Measurements from ENCODE around the gene TRAF1.

The TRAF1 gene

GRCh38 chr9:120901755-120902568 is 24.6 kb downstream of the TRAF1 start:
- H3K27ac ChIP-seq (ENCODE audit: low read depth, low read length), result peak overlapping the region; percentile 95
- no peak for TF ChIP-seq EZH2phosphoT487 (conservative IDR thresholded peaks at IDR 0.05; ENCODE audit: low read length)
- TF ChIP-seq CTCF (IDR thresholded peaks at IDR 0.05; ENCODE audit: insufficient read depth, low read length, poor library complexity, severe bottlenecking), result no peak
- H3K4me2 ChIP-seq (ENCODE audit: low read depth, low read length, poor library complexity, severe bottlenecking), result peak overlapping the region; percentile 47

GRCh38 chr9:120900824-120901223 is 25.8 kb downstream of the TRAF1 start:
- H3K9me2 ChIP-seq (replicated peaks; ENCODE audit: insufficient read depth, low read length), result no peaks in the 10 kb centered on the region
- no peaks in the 10 kb centered on the region for H4K20me1 ChIP-seq (ENCODE audit: low read depth, low read length)
- H3F3A ChIP-seq (ENCODE audit: insufficient read depth), result peaks cover 35% of the 10 kb centered on the region
- no peak overlapping the region for H3K4me3 ChIP-seq (ENCODE audit: insufficient read depth, low read length, poor library complexity, severe bottlenecking)
- no peaks in the 10 kb centered on the region for H3K9me3 ChIP-seq (ENCODE audit: insufficient read depth, low read length)
- TF ChIP-seq EZH2phosphoT487 (conservative IDR thresholded peaks at IDR 0.05; ENCODE audit: low read length), result no peak
- TF ChIP-seq CTCF (IDR thresholded peaks at IDR 0.05; ENCODE audit: insufficient read depth, low read length, poor library complexity, severe bottlenecking), result no peak
- no peaks in the 10 kb centered on the region for H3K27me3 ChIP-seq (ENCODE audit: low read length)
- H3K4me2 ChIP-seq (ENCODE audit: low read depth, low read length, poor library complexity, severe bottlenecking), result no peak overlapping the region
- H3K79me2 ChIP-seq (ENCODE audit: insufficient read depth, low read length), result no peaks in the 10 kb centered on the region
- no peak overlapping the region for H2AFZ ChIP-seq (ENCODE audit: low read depth, low read length, severe bottlenecking)
- peak overlapping the region; percentile 95; the same call in 1 of the 2 replicates for H3K27ac ChIP-seq (ENCODE audit: low read depth, low read length)
- H3K36me3 ChIP-seq (ENCODE audit: low read length), result no peaks in the 10 kb centered on the region
- no peak overlapping the region for H3K9ac ChIP-seq (ENCODE audit: low read length)

More at GRCh38 chr9:120901755-120902568, 24.6 kb downstream of the TRAF1 start:
- Histone ChIP-seq H3K9ac (ENCODE audit: low read length) (peak overlapping the region; percentile 50), H3F3A (ENCODE audit: insufficient read depth) (peaks cover 28% of the 10 kb centered on the region), H3K4me3 (ENCODE audit: insufficient read depth, low read length, poor library complexity, severe bottlenecking) (no peak overlapping the region), H3K9me2 (replicated peaks; ENCODE audit: insufficient read depth, low read length) (no peaks in the 10 kb centered on the region), H4K20me1 (ENCODE audit: low read depth, low read length) (no peaks in the 10 kb centered on the region), H3K9me3 (ENCODE audit: insufficient read depth, low read length) (no peaks in the 10 kb centered on the region), H3K36me3 (ENCODE audit: low read length) (no peaks in the 10 kb centered on the region), H3K27me3 (ENCODE audit: low read length) (no peaks in the 10 kb centered on the region), H3K79me2 (ENCODE audit: insufficient read depth, low read length) (no peaks in the 10 kb centered on the region), H2AFZ (ENCODE audit: low read depth, low read length, severe bottlenecking) (no peak overlapping the region)

DNA sequence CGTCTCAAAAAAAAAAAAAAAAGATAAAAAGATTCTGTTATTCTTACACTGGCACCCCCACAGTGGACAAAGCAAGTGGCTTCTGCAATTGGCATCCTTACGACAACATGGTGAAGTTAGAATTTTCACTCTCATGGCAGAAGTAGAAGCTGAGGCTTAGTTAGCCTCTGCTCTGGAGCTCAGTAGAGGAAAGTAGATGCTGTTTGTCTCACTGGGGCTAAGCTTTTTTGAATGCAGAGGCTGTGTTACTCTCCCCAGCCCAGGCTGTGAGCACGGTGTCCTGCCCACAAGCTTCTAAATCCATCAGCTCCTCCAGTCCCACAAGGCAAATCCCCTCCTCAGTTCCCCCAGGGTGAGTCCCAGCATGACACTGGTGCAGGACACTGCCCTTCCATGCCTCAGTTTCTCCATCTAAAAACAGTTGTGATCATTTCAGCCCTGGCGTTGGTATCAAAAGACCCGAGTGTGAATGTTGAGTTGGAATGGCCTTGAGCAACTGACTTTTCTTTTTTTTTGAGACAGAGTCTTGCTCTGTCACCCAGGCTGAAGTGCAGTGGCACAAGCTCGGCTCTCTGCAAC is 27.0 kb downstream of the TRAF1 start:
- Histone ChIP-seq H3K36me3 (ENCODE audit: low read length) (no peaks in the 10 kb centered on the region), H2AFZ (ENCODE audit: low read depth, low read length, severe bottlenecking) (no peak overlapping the region), H3K27me3 (ENCODE audit: low read length) (no peaks in the 10 kb centered on the region), H4K20me1 (ENCODE audit: low read depth, low read length) (no peaks in the 10 kb centered on the region), H3K79me2 (ENCODE audit: insufficient read depth, low read length) (no peaks in the 10 kb centered on the region), H3K9me3 (ENCODE audit: insufficient read depth, low read length) (no peaks in the 10 kb centered on the region), H3F3A (ENCODE audit: insufficient read depth) (peaks cover 43% of the 10 kb centered on the region), H3K9me2 (replicated peaks; ENCODE audit: insufficient read depth, low read length) (no peaks in the 10 kb centered on the region), H3K27ac (ENCODE audit: low read depth, low read length) (peak overlapping the region; percentile 28), H3K4me3 (ENCODE audit: insufficient read depth, low read length, poor library complexity, severe bottlenecking) (no peak overlapping the region), H3K9ac (ENCODE audit: low read length) (no peak overlapping the region), H3K4me2 (ENCODE audit: low read depth, low read length, poor library complexity, severe bottlenecking) (no peak overlapping the region)
- TF ChIP-seq EZH2phosphoT487 (conservative IDR thresholded peaks at IDR 0.05; ENCODE audit: low read length) (no peak), CTCF (IDR thresholded peaks at IDR 0.05; ENCODE audit: insufficient read depth, low read length, poor library complexity, severe bottlenecking) (no peak)

All from SU-DHL-6 (cell line).